Measurements from ENCODE around the gene ATG12.
"Not testable (repeated sequence)": the region's sequence is repeated elsewhere in the genome, so short reads cannot be mapped to it uniquely, and the experiment has no call there.

ATG12 gene

GRCh38 chr5:115841382-115842088 is at the start of gene ATG12, which contains the start of gene AP3S1:
Gene ATG12 (minus strand): TSS chr5:115841565. CDS start chr5:115841552, 13 bp downstream.
Gene AP3S1 (plus strand): TSS chr5:115841935. CDS start chr5:115842038, 103 bp downstream.
- peak; percentile 88 for DNase-seq (ENCODE audit: low read depth)

GRCh38 chr5:115888027-115888426 is 46.7 kb upstream of the ATG12 start:
- peak; percentile 7 for DNase-seq (ENCODE audit: low read depth)

DNA sequence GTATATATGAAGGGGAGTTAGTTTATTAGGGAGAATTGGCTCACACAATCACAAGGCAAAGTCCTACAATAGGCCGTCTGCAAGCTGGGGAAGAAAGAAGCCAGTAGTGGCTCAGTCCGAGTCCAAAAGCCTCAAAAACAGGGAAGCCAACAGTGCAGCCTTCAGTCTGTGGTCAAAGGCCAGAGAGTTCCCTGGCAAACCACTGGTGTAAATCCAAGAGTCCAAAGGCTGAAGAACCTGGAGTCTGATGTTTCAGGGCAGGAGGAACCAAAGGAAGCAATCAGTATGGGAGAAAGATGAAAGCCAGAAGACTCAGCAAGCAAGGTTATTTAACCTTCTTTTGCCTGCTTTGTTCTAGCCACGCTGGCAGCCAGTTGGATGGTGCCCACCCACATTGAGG is 43.8 kb upstream of the ATG12 start:
- not testable (repeated sequence) for DNase-seq (ENCODE audit: low read depth)

- no peak for DNase-seq (ENCODE audit: low read depth)
Measured at GRCh38 chr5:115884704-115885103, 43.3 kb upstream of the ATG12 start.

DNA sequence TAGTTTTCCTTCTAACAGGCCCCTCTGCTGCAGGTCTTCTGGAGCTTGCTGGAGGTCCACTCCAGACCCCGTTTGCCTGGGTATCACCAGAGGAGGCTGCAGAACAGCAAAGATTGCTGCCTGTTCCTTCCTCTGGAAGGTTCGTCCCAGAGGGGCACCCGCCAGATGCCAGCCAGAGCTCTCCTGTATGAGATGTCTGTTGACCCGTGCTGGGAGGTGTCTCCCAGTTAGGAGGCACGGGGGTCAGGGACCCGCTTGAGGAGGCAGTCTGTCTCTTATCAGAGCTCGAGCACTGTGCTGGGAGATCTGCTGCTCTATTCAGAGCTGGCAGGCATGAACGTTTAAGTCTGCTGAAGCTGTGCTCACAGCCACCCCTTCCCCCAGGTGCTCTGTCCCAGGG is 41.1 kb upstream of the ATG12 start:
- DNase-seq (ENCODE audit: low read depth) = not testable (repeated sequence)

DNA sequence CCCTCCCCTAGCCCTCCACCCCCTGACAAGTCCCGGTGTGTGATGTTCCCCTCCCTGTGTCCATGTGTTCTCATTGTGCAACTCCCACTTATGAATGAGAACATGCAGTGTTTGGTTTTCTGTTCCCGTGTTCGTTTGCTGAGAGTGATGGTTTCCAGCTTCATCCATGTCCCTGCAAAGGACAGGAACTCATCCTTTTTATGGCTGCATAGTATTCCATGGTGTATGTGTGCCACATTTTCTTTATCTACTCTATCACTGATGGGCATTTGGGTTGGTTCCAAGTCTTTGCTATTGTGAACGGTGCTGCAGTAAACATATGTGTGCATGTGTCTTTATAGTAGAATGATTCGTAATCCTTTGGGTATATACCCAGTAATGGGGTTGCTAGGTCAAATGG is 36.0 kb upstream of the ATG12 start:
- DNase-seq (ENCODE audit: low read depth) = not testable (repeated sequence)

DNA sequence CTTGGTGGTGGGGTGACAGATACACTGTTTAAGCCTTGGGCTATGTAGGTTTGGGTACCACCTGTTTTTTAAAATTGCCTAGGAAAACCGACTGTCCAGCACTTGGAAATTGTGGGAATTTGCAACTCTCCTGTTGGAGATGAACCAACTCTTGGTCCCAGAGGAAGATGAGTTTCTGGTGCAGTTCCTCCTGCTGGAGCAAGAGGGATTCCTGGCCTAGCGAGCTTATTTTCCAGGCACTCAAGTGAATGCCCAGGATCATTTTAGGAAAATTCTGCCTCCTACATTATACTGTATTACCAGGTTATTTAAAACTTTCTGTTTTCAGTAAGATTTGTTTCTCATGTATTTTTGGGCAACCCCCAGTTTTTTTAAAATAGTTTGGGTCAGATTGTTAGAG is 34.1 kb upstream of the ATG12 start:
- DNase-seq (ENCODE audit: low read depth) = no peak

DNA sequence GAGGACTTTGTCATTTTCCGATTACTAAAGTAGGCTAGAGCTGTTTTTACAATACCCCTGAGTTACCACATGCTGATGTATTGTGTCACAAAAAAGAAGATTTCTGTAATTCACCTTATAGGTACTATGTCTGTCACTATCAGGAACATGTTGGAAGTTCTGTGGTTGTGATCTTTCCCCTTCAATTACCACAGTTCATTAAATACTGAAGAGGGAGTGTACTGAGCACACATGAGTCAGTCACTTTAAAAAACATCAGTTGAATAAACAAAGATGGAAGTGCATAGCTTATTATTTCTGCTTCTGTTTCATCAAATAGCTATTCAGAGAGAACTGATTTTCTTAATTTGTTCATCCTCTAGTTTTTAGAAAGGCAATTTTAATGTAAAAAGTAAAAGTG is 32.0 kb upstream of the ATG12 start:
- DNase-seq (ENCODE audit: low read depth) = no peak

- DNase-seq (ENCODE audit: low read depth) = no peak
Measured at GRCh38 chr5:115872447-115872846, 31.1 kb upstream of the ATG12 start.

- DNase-seq (ENCODE audit: low read depth) = no peak
Measured at GRCh38 chr5:115869256-115869795, 28.0 kb upstream of the ATG12 start.

DNA sequence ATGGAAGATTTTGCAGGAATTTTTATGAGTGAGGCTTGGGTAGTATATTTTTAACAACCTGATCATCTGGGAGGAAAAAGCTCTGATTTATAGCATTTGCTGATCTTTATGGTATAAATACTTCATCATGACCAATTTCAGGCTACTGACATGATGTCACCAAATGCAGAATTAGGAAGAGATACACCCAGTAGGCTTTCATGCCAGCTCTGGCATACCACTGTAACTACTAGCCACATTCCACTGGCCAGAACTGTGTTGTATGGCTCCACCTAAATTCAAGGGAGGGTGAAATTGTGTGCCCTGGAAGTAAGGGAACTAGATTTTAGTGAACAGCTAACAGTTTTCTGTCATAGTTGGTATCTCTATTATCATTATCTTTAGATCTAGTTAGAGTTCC is 18.0 kb upstream of the ATG12 start:
- DNase-seq (ENCODE audit: low read depth) = no peak

DNA sequence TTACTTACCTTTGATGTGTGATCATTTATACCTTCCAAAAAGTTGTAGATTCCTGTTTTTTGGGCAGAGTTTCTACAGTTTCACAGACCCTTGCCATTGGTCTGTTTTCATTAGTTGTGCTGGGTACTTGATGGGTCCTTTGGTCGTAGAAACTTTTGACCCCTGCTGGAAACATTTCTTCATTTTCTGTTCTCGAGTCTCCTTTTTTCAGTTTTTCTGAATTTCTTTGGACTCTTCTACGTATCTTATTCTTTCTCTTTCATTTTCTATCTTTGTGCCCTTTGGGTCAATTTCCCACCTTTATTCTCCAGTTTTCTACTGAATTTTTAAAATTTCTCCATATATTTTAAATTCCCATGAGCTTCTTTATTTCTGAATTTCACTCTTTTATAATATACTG is 17.0 kb upstream of the ATG12 start:
- no peak for DNase-seq (ENCODE audit: low read depth)

- no peak for DNase-seq (ENCODE audit: low read depth)
Measured at GRCh38 chr5:115857626-115858349, 16.4 kb upstream of the ATG12 start.

GRCh38 chr5:115857057-115857479 is 15.7 kb upstream of the ATG12 start:
- DNase-seq (ENCODE audit: low read depth) = no peak

- DNase-seq (ENCODE audit: low read depth) = no peak
Measured at GRCh38 chr5:115855959-115856358, 14.6 kb upstream of the ATG12 start.

GRCh38 chr5:115854139-115854538 is 12.8 kb upstream of the ATG12 start:
- DNase-seq (ENCODE audit: low read depth) = no peak

DNA sequence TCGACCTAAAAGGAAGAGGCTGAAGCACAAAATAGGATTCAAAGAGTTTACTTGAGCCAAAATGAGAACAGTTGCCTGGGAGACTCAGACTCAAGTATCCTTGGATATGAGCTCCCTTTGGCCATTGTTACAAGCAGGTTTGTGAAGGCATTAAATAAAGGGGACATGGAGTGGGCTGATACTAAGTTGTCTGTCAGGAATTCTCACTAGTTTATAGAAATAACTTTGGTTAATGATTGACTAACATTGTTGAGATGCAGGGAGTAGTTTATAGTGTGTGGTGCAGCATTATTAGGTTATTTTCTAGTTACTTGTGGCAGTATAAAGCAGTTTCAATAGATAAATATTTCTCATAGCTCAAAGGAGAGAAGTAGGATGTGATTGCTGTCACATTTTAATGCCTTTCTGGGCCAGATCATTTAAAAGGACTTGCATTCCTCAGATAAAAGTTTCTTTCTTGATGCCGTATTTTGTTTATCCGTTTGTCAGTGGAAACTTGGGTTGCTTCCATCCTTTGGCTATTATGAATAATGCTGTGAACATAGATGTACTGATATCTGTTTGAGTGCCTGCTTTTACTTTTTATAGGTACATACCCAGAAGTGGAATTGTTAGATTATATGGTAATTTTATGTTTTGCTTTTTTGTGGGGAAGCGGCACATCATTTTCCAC is 9.5 kb upstream of the ATG12 start:
- no peak for DNase-seq (ENCODE audit: low read depth)

DNA sequence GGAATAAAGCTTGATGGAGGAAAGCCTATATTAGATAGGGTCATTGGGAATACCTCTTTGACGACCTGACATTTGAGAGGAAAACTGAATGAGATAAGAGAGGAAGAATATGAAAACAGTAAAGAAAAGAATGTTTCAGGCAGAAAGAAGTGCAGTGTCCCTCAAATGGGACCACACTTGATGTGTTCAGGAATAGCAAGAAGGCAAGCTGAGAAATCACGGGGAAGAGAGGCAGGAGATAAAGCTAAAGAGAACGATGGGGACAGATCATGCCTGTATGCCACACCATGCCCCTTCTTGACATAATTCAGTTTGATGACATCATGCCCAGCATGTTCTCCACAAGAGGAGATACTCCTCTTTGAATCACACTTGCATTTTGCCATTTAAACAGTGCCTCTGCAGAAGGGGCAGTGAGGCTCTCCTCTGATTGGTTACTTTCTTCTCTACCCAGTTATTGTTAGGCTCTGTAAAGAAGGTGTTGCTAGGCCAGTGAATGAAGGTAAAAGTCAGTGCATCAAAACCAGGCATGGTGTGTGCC is 8.0 kb upstream of the ATG12 start:
- DNase-seq (ENCODE audit: low read depth) = no peak

GRCh38 chr5:115847290-115847689 is 5.9 kb upstream of the ATG12 start:
- no peak for DNase-seq (ENCODE audit: low read depth)

GRCh38 chr5:115844321-115844817 is 3.0 kb upstream of the ATG12 start:
- DNase-seq (ENCODE audit: low read depth) = no peak

DNA sequence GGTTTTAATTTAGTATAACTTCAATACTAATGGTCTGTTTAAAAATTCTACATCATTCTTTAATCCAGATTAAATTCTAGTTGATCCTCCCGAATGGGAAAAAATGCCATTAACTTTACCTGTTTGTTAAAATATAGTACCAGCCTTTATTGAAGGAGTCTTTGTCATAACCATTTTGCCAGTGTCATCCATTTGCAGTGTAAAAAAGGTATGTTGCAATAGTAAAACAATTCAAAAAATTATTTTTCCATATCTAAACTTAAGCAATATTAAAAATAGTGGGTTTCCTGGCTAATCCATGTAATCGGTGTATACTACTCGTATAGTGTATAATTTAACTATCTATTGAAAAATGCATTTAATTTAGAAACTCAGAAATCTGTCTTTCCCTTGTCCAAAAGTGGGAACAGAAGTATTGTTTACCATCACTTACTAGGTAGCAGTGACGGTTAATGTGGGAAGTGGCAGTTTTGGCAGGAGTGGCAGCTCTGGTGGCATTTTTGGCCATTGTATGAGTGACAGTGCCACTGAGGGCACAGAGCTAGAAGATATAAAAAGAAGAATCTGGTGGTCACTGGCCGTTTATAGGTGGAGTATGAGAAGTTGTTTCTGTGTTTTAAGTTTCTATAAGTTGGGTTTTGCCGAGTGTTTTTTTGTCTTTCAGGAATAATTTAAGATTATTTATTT is 2.2 kb upstream of the ATG12 start:
- DNase-seq (ENCODE audit: low read depth) = no peak

DNA sequence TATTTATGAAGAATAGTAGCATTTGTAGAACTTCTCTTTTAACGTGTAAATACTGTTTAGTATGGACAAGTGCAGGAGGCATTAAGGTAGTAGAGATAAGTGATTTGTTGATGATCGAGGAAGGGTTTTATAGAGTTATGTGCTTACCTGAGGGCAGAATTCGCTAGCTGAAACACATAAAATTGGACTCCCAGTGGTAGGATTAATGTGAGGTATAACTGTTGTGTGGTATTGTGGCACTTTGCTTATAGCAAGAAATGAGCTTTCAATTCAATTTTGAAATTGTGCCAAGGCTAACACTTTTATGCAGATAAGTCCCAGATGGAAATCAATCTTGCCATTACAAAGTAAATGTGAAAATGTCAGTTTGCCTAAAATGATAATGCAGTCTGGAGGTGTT is 1.6 kb upstream of the ATG12 start:
- no peak for DNase-seq (ENCODE audit: low read depth)

Measured in GM04503 (cell line).